DOHH2 (cell line): Measurements from ENCODE around the gene PDK3.

Experiments used
- H3F3A ChIP-seq: fragments of 200-600 bp; sonication (generic), shearing (Covaris generic); 2 replicates; pipeline ENCODE4 v1.6.0; 2016; ENCODE audit warnings: antibody characterized with exemption, mild to moderate bottlenecking; ENCODE audit not compliant: control insufficient read depth, insufficient read depth
- H3K27ac ChIP-seq: fragments of 200-600 bp; sonication (generic); 2 replicates; pipeline ENCODE4 v1.5.1; 2014; ENCODE audit warnings: low read depth, mild to moderate bottlenecking, low read length, moderate library complexity
- H3K27me3 ChIP-seq: fragments of 200-600 bp; sonication (generic); 2 replicates; pipeline ENCODE4 v1.6.1; 2014; ENCODE audit warnings: mild to moderate bottlenecking, low read length, mixed read lengths; ENCODE audit not compliant: control insufficient read depth
- H3K36me3 ChIP-seq: fragments of 200-600 bp; sonication (generic); 2 replicates; pipeline ENCODE4 v1.6.1; 2014; ENCODE audit warnings: mild to moderate bottlenecking, low read length, moderate library complexity, mixed read lengths; ENCODE audit not compliant: control insufficient read depth
- H3K4me1 ChIP-seq: fragments of 200-600 bp; sonication (generic); 2 replicates; pipeline ENCODE4 v1.6.1; 2014; ENCODE audit warnings: mild to moderate bottlenecking, low read length, mixed read lengths; ENCODE audit not compliant: control insufficient read depth
- H3K4me2 ChIP-seq: fragments of 200-600 bp; sonication (generic); 2 replicates; pipeline ENCODE4 v1.6.0; 2014; ENCODE audit warnings: mild to moderate bottlenecking, low read length, moderate library complexity
- H3K4me3 ChIP-seq: fragments of 200-600 bp; sonication (generic); 2 replicates; pipeline ENCODE4 v1.5.1; 2014; ENCODE audit warnings: mild to moderate bottlenecking, low read length, mixed read lengths
- H3K79me2 ChIP-seq: fragments of 200-600 bp; sonication (generic); 2 replicates; pipeline ENCODE4 v1.6.1; 2014; ENCODE audit warnings: mild to moderate bottlenecking, low read length, mixed read lengths; ENCODE audit not compliant: control insufficient read depth
- H3K9me2 ChIP-seq: fragments of 200-600 bp; sonication (generic); replicated peaks from 2 replicates; pipeline ENCODE4 v1.6.1; 2014; ENCODE audit warnings: mild to moderate bottlenecking, low read length, mixed read lengths; ENCODE audit not compliant: control insufficient read depth
- H3K9me3 ChIP-seq: fragments of 200-600 bp; sonication (generic); 2 replicates; pipeline ENCODE4 v1.6.1; 2014; ENCODE audit warnings: antibody characterized with exemption, low read length, mixed read lengths; ENCODE audit not compliant: control insufficient read depth, insufficient read depth
- H4K20me1 ChIP-seq: fragments of 200-600 bp; sonication (generic); 2 replicates; pipeline ENCODE4 v1.6.0; 2014; ENCODE audit warnings: low read depth, mild to moderate bottlenecking, antibody characterized with exemption, low read length, moderate library complexity; ENCODE audit not compliant: control insufficient read depth, insufficient read depth
- EZH2phosphoT487 ChIP-seq: fragments of 200-600 bp; sonication (generic); IDR thresholded peaks from 2 replicates; pipeline ENCODE4 v1.6.1; 2017; ENCODE audit warnings: borderline replicate concordance, mild to moderate bottlenecking, antibody characterized with exemption, low read length, moderate library complexity, mixed read lengths
- TF ChIP-seq, protein P1 (sequence below): fragments of 200-600 bp; sonication (generic); IDR thresholded peaks from one replicate; pipeline ENCODE4 v1.5.1; 2014; ENCODE audit warnings: antibody characterized with exemption, mild to moderate bottlenecking, low read depth, low read length; ENCODE audit not compliant: poor library complexity, severe bottlenecking

Gene PDK3

DNA sequence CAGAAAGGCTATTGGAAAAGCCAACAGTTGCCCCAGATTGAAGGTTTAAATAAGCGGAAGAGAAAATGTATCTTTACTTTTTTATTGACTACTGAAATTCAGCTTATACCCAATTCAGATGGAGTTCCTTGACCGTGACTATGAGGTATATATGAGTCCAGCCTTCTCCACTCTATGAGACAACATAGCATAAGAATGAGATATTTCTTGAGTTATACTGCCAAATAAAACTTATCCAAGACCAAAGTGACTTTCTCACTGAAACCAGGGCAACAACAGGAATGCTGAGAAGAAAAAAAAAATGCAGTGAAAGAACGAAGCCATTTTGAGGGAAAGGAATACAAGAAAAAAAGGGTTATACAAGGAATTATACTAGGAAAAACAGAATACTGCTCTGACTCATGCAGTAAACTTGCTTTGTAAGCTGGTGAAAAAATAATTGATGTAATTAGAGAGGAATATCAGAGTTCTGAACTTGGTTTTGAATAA, 16.3 kb upstream of the PDK3 start:
- no peaks in the 10 kb centered on the region for H4K20me1 ChIP-seq
- H3F3A ChIP-seq, result no peaks in the 10 kb centered on the region
- H3K9me2 ChIP-seq, result no peaks in the 10 kb centered on the region
- no peak overlapping the region for H3K27ac ChIP-seq
- no peaks in the 10 kb centered on the region for H3K79me2 ChIP-seq
- H3K36me3 ChIP-seq, result no peaks in the 10 kb centered on the region
- no peaks in the 10 kb centered on the region for H3K4me1 ChIP-seq
- no peaks in the 10 kb centered on the region for H3K9me3 ChIP-seq
- TF ChIP-seq, protein P1, sequence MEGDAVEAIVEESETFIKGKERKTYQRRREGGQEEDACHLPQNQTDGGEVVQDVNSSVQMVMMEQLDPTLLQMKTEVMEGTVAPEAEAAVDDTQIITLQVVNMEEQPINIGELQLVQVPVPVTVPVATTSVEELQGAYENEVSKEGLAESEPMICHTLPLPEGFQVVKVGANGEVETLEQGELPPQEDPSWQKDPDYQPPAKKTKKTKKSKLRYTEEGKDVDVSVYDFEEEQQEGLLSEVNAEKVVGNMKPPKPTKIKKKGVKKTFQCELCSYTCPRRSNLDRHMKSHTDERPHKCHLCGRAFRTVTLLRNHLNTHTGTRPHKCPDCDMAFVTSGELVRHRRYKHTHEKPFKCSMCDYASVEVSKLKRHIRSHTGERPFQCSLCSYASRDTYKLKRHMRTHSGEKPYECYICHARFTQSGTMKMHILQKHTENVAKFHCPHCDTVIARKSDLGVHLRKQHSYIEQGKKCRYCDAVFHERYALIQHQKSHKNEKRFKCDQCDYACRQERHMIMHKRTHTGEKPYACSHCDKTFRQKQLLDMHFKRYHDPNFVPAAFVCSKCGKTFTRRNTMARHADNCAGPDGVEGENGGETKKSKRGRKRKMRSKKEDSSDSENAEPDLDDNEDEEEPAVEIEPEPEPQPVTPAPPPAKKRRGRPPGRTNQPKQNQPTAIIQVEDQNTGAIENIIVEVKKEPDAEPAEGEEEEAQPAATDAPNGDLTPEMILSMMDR, result no peak
- TF ChIP-seq EZH2phosphoT487, result no peak
- no peak overlapping the region for H3K4me3 ChIP-seq
- no peaks in the 10 kb centered on the region for H3K27me3 ChIP-seq
- H3K4me2 ChIP-seq, result no peak overlapping the region

DNA sequence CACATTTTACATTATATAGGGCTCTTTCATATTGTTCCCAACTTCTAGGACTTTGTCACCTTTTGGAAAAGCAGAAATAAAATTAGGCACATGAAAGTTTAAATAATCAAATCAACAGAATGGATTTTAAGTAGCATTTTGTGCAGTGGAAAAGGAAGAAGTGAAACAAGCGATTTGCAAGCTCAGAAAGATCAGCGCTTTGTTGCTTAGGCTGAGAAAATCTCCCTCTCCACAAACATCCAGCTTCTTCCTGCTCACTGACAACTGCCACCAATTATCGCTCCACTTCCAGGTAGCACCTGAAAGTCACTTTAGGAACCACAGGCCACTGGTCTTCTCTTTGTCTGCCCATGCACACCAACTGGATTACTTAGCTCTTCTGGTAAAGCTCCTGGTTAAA, 2.0 kb upstream of the PDK3 start:
- Histone ChIP-seq H3K4me3 (peak overlapping the region; percentile 38), H4K20me1 (no peaks in the 10 kb centered on the region), H3K36me3 (no peaks in the 10 kb centered on the region), H3K79me2 (peaks cover 15% of the 10 kb centered on the region), H3K4me2 (peak overlapping the region; percentile 63), H3K27me3 (no peaks in the 10 kb centered on the region), H3K9me3 (no peaks in the 10 kb centered on the region), H3K27ac (peak overlapping the region; percentile 36), H3F3A (0 out of 2 replicates have a peak, but pooled peaks cover 5% of the 10 kb centered on the region), H3K9me2 (no peaks in the 10 kb centered on the region), H3K4me1 (peaks cover 33% of the 10 kb centered on the region)
- TF ChIP-seq, protein P1, result no peak
- TF ChIP-seq EZH2phosphoT487, result no peak

DNA sequence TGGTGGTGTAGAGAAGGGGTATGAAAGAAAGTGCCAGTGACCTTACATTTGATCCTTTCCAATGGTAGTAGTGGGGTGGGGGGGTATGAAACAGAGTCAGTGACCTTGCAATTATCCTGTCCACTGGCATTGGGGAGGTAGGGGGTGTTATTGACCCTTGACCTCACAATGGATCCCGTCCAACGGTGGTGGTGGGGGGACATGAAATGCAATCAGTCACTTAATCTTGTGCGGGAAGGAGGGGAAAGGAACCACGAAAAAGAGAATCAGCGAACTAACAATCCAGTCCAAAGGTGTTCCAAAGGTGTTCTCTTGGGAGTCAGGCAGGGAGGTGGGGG, 619 bp upstream of the PDK3 start:
- H3K4me1 ChIP-seq, result peaks cover 33% of the 10 kb centered on the region
- TF ChIP-seq, protein P1, result no peak
- no peak for TF ChIP-seq EZH2phosphoT487
- peak overlapping the region; percentile 33; the same call in 1 of the 2 replicates for H3K27ac ChIP-seq
- peak overlapping the region; percentile 72 for H3K4me3 ChIP-seq
- 0 out of 2 replicates have a peak, but pooled peaks cover 5% of the 10 kb centered on the region for H3F3A ChIP-seq
- peaks cover 18% of the 10 kb centered on the region for H3K79me2 ChIP-seq
- H3K27me3 ChIP-seq, result no peaks in the 10 kb centered on the region
- no peaks in the 10 kb centered on the region for H3K9me2 ChIP-seq
- H4K20me1 ChIP-seq, result no peaks in the 10 kb centered on the region
- peak overlapping the region; percentile 63 for H3K4me2 ChIP-seq
- no peaks in the 10 kb centered on the region for H3K36me3 ChIP-seq
- H3K9me3 ChIP-seq, result no peaks in the 10 kb centered on the region
